ENCODE results near the gene MRLN.

Gene MRLN

GRCh38 chr10:59724098-59724938 lies 28.9 kb downstream of the MRLN start:
- H3K4me3 ChIP-seq (ENCODE audit: low read depth, low read length): no peak overlapping the region
- TF ChIP-seq, protein P1, sequence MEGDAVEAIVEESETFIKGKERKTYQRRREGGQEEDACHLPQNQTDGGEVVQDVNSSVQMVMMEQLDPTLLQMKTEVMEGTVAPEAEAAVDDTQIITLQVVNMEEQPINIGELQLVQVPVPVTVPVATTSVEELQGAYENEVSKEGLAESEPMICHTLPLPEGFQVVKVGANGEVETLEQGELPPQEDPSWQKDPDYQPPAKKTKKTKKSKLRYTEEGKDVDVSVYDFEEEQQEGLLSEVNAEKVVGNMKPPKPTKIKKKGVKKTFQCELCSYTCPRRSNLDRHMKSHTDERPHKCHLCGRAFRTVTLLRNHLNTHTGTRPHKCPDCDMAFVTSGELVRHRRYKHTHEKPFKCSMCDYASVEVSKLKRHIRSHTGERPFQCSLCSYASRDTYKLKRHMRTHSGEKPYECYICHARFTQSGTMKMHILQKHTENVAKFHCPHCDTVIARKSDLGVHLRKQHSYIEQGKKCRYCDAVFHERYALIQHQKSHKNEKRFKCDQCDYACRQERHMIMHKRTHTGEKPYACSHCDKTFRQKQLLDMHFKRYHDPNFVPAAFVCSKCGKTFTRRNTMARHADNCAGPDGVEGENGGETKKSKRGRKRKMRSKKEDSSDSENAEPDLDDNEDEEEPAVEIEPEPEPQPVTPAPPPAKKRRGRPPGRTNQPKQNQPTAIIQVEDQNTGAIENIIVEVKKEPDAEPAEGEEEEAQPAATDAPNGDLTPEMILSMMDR (IDR thresholded peaks at IDR 0.05; ENCODE audit: borderline replicate concordance, insufficient read depth, low read depth, low read length): no peak

GRCh38 chr10:59720377-59720776 lies 32.9 kb downstream of the MRLN start:
- no peak overlapping the region for H3K4me3 ChIP-seq (ENCODE audit: low read depth, low read length)
- TF ChIP-seq, protein P1 (IDR thresholded peaks at IDR 0.05; ENCODE audit: borderline replicate concordance, insufficient read depth, low read depth, low read length): no peak

- TF ChIP-seq, protein P1 (IDR thresholded peaks at IDR 0.05; ENCODE audit: borderline replicate concordance, insufficient read depth, low read depth, low read length): no peak
These were observed 33.9 kb downstream of the MRLN start for GRCh38 chr10:59719374-59719773.

DNA sequence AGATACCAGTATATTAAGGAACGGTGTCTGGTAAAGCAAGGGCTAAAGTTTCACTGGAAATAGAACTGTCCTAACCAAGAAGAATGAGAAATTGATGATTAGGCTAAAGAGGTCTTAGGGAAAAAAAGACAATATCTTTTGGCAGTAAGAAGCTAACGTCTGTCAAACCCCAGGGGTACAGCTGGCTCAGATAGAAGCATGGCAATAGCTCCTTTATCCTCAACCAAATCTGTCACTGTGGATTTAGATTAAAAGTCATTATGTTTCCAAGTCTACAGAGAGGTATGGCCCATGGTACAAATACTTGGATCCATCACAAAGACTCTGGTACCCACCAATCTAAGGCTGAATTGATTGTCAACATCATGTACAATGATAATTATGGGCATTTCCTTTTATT lies 35.0 kb downstream of the MRLN start:
- TF ChIP-seq, protein P1 (IDR thresholded peaks at IDR 0.05; ENCODE audit: borderline replicate concordance, insufficient read depth, low read depth, low read length): no peak
- H3K4me3 ChIP-seq (ENCODE audit: low read depth, low read length): no peak overlapping the region

More at GRCh38 chr10:59719374-59719773, 33.9 kb downstream of the MRLN start:
- H3K4me3 ChIP-seq (ENCODE audit: low read depth, low read length): no peak overlapping the region

DNA sequence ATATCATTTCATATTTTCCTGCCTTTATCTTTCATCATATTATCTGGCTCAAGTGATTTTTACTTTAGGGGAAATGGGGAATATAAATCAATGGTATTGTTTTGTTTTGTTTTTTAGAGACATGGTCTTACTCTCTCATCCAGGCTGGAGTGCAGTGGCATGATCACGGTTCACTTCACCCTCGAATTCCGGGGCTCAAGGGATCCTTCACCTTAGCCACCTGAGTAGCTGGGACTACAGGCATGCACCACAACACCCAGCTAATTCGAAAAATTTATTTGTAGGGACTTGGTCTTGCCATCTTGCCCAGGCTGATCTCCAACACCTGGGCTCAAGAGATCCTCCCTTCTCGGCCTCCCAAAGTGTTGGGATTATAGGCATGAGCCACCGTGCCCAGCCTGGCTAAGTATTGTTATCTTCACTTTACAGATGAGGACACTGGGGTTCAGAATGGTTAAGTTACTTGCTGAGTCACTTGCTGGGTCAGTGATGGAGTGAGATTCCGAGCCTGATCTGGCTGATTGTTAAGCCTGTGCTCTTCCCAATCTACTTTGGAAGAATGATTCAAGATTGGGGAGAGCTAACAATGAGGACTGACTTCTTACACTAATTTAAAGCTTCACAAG lies 39.9 kb downstream of the MRLN start:
- H3K4me3 ChIP-seq (ENCODE audit: low read depth, low read length): no peak overlapping the region
- TF ChIP-seq, protein P1 (IDR thresholded peaks at IDR 0.05; ENCODE audit: borderline replicate concordance, insufficient read depth, low read depth, low read length): no peak

DNA sequence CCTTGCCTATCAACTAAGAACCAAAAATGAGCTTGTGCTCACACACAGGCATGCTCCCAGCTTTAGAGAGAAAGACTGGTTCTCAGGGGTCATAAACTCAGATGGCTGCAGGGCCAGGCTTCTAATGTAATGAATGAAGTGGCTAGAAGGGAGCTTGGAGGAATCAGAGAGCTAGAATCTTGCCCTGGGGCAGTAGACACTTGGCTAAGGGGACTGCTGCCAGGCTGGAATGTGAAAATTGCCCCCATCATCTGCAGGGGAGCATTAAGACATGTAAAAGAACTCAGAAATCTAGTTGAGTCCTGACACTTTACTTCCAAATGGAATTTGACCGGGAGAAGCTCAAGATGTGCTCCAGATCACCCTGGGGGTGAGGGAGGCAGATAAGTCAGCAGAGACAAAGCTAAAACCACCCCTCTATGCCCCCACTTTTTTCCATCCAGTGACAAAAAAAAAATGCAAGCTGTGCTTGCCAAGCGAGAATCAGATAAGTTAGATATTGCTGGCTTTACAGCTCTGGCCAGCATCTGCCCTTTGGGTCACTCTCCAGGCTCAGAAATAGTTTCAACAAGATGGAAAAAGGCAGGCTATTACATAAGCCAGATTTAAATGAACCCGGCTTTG lies 41.3 kb downstream of the MRLN start:
- H3K4me3 ChIP-seq (ENCODE audit: low read depth, low read length): no peak overlapping the region
- TF ChIP-seq, protein P1 (IDR thresholded peaks at IDR 0.05; ENCODE audit: borderline replicate concordance, insufficient read depth, low read depth, low read length): no peak

All from GM12875 (cell line).